Right cardiac atrium (tissue), 5 donors: Measurements from ENCODE around the gene DNAH10. TPM values are rescaled to one million over a fixed set of nuclear protein-coding genes. Genes with fewer than 3 reads are reported as not detected.

Source experiments
- ATAC-seq, 2 donors: fragments of 200-7000 bp; cut with Tn5 transposase; one replicate each; pipeline versions ENCODE4 v1.8.0 to v1.9.1; 2020; ENCODE audit warnings: moderate library complexity in 2 of 2, mild to moderate bottlenecking in 1 of 2
- DNase-seq, 3 donors: peaks; one replicate each; pipeline ENCODE4 v3.0.0-alpha.2; 2020
- H3K27ac ChIP-seq: one replicate; pipeline ENCODE4 v1.5.1; 2013; ENCODE audit warnings: mild to moderate bottlenecking, low read length, control low read depth, moderate library complexity
- H3K27me3 ChIP-seq: one replicate; pipeline ENCODE4 v1.6.1; 2013; ENCODE audit not compliant: control insufficient read depth, insufficient read depth
- H3K4me1 ChIP-seq: one replicate; pipeline ENCODE4 v1.6.1; 2013; ENCODE audit warnings: low read length; ENCODE audit not compliant: control insufficient read depth, insufficient read depth
- H3K4me3 ChIP-seq: one replicate; pipeline ENCODE4 v1.5.1; 2013; ENCODE audit warnings: low read length, control low read depth
- H3K9me3 ChIP-seq: one replicate; pipeline ENCODE4 v1.6.1; 2013; ENCODE audit warnings: low read length; ENCODE audit not compliant: control insufficient read depth
- WGBS: extraction: QIAGEN DNeasy Blood & Tissue Kit; methylation state at CpG from one replicate; pipeline ENCODE4 v1.1.7; 2013; 5-methylcytosine and 5-hydroxymethylcytosine counted together
- intact Hi-C, 4 donors: fragments of 100-400 bp; cut with DNase I; formaldehyde crosslinking; loops; one replicate each; pipeline versions ENCODE4 v1.11.0 to v1.14.0; 2022 to 2023
- polyA plus RNA-seq: library from polyadenylated mRNA; stranded (reverse); fragments of 200-250 nt; gene quantifications from one replicate; pipeline ENCODE4 v1.2.3, GENCODE V29; 2013
- total RNA-seq, 4 donors: library from RNA; stranded (reverse); fragmentation: NEBNext Ultra II Directional; extraction: Animal tissue kit (Norgen Biotek cat#: 25700); gene quantifications; one replicate each; pipeline ENCODE4 v1.2.1, GENCODE V29; 2021
- donor health status: healthy with polysubstance abuse.
- donor health status: DM: no; HTN: yes; CAD: no.
- donor health status: DM: no; HTN: no; CAD: no.
- donor health status: DM: no; HTN: yes; CAD: no; lungs with severe emphysema.
- donor health status: DM: yes; HTN: yes; CAD: no.

Gene DNAH10
- total and polyA plus RNA-seq, 5 donors = 0.06 to 0.11 (median 0.07) TPM; not detected in 1

DNA sequence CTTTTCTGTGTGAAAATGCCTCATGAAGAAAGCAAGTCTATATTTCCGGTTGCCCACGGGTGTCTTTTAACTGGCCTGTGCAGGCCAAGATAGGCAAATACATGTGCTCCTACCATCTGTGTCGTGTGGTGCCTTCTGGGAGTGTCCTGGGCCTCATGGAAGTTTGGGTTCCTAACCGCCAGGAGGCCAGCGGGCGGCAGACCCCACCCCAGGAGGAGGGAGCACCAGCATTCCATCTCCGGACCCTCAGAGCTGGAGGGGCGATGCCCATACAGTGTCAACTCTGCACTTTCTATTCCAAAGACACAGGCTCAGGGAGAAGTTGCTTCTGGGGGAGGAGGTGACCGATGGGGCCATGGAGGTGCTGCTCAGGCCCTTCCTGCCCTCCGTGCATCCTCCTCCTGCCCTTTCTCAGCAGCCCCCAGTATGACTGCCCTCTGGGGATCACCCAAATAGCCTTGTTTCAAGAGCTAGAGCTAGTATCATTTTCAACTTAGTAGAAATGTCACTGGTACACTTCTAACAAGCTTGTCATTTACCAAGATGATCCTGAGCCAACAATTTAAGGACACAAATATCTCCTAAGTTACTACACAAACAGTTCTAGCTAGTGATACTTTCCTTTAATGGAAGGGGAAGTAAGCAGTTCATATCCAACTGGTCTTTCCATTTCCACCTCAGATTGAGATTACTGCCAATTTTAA lies 192.7 kb downstream of the DNAH10 start:
- ATAC-seq = peak; percentile 47 to 58
- H3K4me1 ChIP-seq = peaks cover 15% of the 10 kb centered on the region
- H3K4me3 ChIP-seq = no peak overlapping the region
- H3K27ac ChIP-seq = peak overlapping the region; percentile 86
- intact Hi-C loops = no loop called here
- no peaks in the 10 kb centered on the region for H3K27me3 ChIP-seq
- WGBS = 79% methylated on average over 10 of the region's 10 CpGs
- H3K9me3 ChIP-seq = no peaks in the 10 kb centered on the region
- DNase-seq = no peak

DNA sequence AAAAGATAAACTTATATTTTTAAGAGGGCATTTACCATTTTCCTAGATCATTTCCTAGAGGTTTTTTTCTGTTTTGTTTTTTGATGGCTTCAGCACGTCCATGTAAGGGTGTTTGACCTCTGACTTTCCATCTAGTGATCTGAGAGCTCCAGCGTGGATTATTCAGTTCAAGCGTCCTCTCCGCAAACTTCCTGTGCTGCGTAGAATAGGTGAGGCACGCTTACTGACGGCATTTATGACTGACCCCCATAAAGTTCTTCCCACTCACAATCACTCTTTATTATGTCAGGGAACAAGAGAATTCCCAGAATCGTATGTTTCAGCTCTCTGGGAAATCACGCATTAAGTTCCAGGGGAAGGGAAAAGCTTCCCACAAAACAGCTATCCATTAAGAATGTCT lies 194.1 kb downstream of the DNAH10 start:
- peaks cover 2% of the 10 kb centered on the region for H3K4me1 ChIP-seq
- no peak for DNase-seq

DNA sequence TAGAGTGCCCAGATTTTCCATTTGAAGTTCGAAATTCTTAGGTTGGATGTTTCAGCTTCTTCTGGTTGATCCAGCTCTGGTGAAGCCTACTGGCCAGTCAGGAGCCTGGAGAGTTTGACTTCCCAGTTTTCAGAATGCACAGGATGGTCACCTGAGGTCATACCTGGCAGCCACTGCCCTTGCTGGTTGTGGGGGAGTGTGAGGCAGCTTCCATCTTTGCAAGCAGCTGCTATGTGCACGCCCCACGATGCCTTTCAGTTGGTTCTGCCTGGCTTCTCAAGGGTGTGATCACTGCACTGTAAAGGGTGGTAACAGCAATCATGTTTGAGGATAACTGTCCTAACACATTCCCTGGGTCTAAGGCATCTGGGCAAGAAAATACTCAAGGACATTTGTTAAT lies 195.1 kb downstream of the DNAH10 start:
- DNase-seq = no peak
- Histone ChIP-seq H3K27ac (no peak overlapping the region), H3K9me3 (no peaks in the 10 kb centered on the region), H3K4me1 (peaks cover 4% of the 10 kb centered on the region), H3K27me3 (no peaks in the 10 kb centered on the region), H3K4me3 (no peak overlapping the region)
- no peak for ATAC-seq
- 87% methylated on average over 3 of the region's 3 CpGs for WGBS
- intact Hi-C loops = no loop called here

More for the DNA sequence above, 194.1 kb downstream of the DNAH10 start:
- ATAC-seq = no peak
- intact Hi-C loops = no loop called here
- WGBS = 90% methylated on average over 9 of the region's 9 CpGs
- Histone ChIP-seq H3K27me3 (no peaks in the 10 kb centered on the region), H3K27ac (no peak overlapping the region), H3K9me3 (no peaks in the 10 kb centered on the region), H3K4me3 (no peak overlapping the region)

- Histone ChIP-seq H3K4me1 (peaks cover 4% of the 10 kb centered on the region), H3K9me3 (no peaks in the 10 kb centered on the region), H3K27me3 (no peaks in the 10 kb centered on the region), H3K4me3 (no peak overlapping the region), H3K27ac (peak overlapping the region; percentile 64)
- 67% methylated on average over 8 of the region's 8 CpGs for WGBS
- intact Hi-C loops = no loop called here
- DNase-seq (no peak), ATAC-seq (peak; percentile 59 to 71)
Observed at GRCh38 chr12:123958462-123958861, 196.4 kb downstream of the DNAH10 start.

DNA sequence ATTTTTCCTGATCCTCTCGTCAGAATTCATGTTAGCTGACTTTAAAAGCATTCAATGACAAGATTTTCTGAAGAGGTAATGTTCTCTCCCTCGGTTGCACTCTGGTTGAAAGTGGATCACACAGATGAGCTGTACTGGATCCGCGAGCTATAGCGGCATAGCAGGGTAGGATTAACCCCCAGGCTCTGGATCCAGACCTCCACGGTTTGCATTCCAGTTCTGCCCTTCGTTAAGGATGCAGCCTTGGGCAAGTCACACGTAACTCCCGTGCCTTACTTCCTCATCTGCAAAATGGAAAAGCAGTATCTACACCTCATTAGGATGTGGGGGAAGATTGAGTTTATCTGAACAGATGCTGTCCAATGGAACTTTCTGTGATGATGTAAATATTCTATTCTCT lies 196.8 kb downstream of the DNAH10 start:
- ATAC-seq (no peak), DNase-seq (no peak)
- 79% methylated on average over 9 of the region's 9 CpGs for WGBS
- Histone ChIP-seq H3K4me3 (no peak overlapping the region), H3K4me1 (peaks cover 4% of the 10 kb centered on the region), H3K27me3 (no peaks in the 10 kb centered on the region), H3K27ac (peak overlapping the region; percentile 64), H3K9me3 (no peaks in the 10 kb centered on the region)
- intact Hi-C loops = no loop called here

GRCh38 chr12:123960029-123960735 lies 198.1 kb downstream of the DNAH10 start:
- ATAC-seq (no peak), DNase-seq (no peak)
- no peak overlapping the region for H3K4me3 ChIP-seq
- peaks cover 4% of the 10 kb centered on the region for H3K4me1 ChIP-seq
- 86% methylated on average over 9 of the region's 9 CpGs for WGBS
- no peak overlapping the region for H3K27ac ChIP-seq
- H3K27me3 ChIP-seq = no peaks in the 10 kb centered on the region
- no peaks in the 10 kb centered on the region for H3K9me3 ChIP-seq
- intact Hi-C loops = no loop called here

- DNase-seq = no peak
- intact Hi-C loops = no loop called here
Observed at GRCh38 chr12:123960856-123961255, 198.8 kb downstream of the DNAH10 start.

DNA sequence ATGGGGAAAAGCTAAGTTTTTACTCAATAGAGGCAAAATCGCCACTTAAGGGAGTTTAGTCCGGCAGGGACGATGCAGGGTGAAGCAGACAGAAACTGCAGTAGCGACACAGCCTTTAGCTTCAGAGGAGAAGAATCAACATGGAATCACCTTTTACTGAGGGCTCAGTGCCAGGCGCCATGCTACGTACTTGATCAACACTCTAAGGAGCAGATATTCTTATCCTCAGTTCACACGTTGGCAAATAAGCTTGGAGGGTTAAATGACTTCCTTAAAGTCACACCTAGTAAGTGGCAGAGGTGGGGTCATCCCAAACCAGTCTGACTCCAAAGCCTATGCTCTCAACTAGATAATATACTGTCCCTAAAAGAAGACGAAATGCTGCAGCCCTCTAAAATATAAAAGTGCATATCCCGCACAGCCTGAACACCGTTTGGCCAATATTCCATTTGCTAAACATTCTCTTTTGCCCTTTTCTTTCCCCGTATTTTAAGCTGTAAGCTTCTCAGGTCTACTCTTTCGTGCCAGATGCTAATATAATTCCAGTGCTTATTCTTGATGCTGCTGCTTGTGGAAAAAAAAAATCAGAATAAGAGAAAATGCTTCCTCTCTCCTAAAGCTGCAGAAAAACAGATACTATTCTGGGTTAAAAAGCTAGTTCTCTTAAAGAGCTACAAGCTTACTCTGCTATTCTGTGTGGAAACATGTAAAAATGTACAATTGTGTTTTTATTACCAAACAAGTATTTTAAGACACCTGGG lies 199.7 kb downstream of the DNAH10 start:
- WGBS = 65% methylated on average over 12 of the region's 12 CpGs
- H3K4me1 ChIP-seq = peaks cover 7% of the 10 kb centered on the region
- no peak overlapping the region for H3K4me3 ChIP-seq
- intact Hi-C loops = no loop called here
- no peaks in the 10 kb centered on the region for H3K27me3 ChIP-seq
- no peak overlapping the region for H3K27ac ChIP-seq
- DNase-seq (no peak), ATAC-seq (no peak)
- H3K9me3 ChIP-seq = no peaks in the 10 kb centered on the region

More at GRCh38 chr12:123960856-123961255, 198.8 kb downstream of the DNAH10 start:
- Histone ChIP-seq H3K9me3 (no peaks in the 10 kb centered on the region), H3K27me3 (no peaks in the 10 kb centered on the region), H3K4me1 (peaks cover 4% of the 10 kb centered on the region), H3K4me3 (no peak overlapping the region), H3K27ac (no peak overlapping the region)
- ATAC-seq = no peak
- 88% methylated on average over 4 of the region's 4 CpGs for WGBS

GRCh38 chr12:123962513-123962912 lies 200.4 kb downstream of the DNAH10 start:
- Histone ChIP-seq H3K4me1 (peaks cover 9% of the 10 kb centered on the region), H3K4me3 (no peak overlapping the region), H3K27me3 (no peaks in the 10 kb centered on the region), H3K9me3 (no peaks in the 10 kb centered on the region), H3K27ac (no peak overlapping the region)
- intact Hi-C loops = no loop called here
- DNase-seq (no peak), ATAC-seq (no peak)
- WGBS = 68% methylated on average over 5 of the region's 5 CpGs

- no peak for ATAC-seq
- intact Hi-C loops = no loop called here
Observed at GRCh38 chr12:123963821-123964220, 201.7 kb downstream of the DNAH10 start.

DNA sequence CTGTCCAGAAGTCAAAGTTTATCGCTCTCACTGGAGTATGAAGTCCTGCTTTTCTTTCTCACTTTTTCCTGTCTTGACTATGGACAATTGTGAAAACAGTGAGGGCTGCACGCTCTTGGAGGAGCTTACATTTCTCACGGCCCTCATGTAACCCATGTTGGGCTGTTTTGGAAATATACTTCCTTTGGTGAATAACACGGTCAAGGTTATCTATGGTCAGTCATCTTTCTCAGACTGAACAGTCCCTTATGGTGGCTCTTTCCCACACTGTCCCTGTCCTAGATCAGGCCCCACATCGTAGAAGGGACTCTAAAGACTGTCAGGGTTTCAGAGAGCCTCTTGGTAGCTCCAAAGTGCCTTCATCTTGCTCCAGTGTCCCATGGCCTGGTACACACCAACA lies 203.3 kb downstream of the DNAH10 start:
- Histone ChIP-seq H3K9me3 (no peaks in the 10 kb centered on the region), H3K4me1 (peaks cover 9% of the 10 kb centered on the region), H3K27ac (peak overlapping the region; percentile 3), H3K4me3 (no peak overlapping the region), H3K27me3 (no peaks in the 10 kb centered on the region)
- intact Hi-C loops = no loop called here
- ATAC-seq (no peak), DNase-seq (no peak)
- WGBS = 54% methylated on average over 5 of the region's 5 CpGs

More at GRCh38 chr12:123963821-123964220, 201.7 kb downstream of the DNAH10 start:
- no peak overlapping the region for H3K27ac ChIP-seq
- 96% methylated on average over 4 of the region's 4 CpGs for WGBS
- H3K9me3 ChIP-seq = no peaks in the 10 kb centered on the region
- no peaks in the 10 kb centered on the region for H3K27me3 ChIP-seq
- H3K4me1 ChIP-seq = peaks cover 9% of the 10 kb centered on the region
- no peak for DNase-seq
- no peak overlapping the region for H3K4me3 ChIP-seq
